SKM-1 (cell line): ENCODE measurements around the gene ROPN1.

ENCODE experiments used
- DNase-seq: peaks from one replicate; lab custom pipeline; 2025; ENCODE audit not compliant: unreplicated experiment; lab: John Stamatoyannopoulos, UW

ROPN1 gene

GRCh38 chr3:123949641-123950040 lies 42.3 kb downstream of the ROPN1 start:
- DNase-seq: no peak

- no peak for DNase-seq
These were observed 43.5 kb downstream of the ROPN1 start for GRCh38 chr3:123948449-123948848.

- no peak for DNase-seq
These were observed 44.4 kb downstream of the ROPN1 start for GRCh38 chr3:123947482-123947881.

DNA sequence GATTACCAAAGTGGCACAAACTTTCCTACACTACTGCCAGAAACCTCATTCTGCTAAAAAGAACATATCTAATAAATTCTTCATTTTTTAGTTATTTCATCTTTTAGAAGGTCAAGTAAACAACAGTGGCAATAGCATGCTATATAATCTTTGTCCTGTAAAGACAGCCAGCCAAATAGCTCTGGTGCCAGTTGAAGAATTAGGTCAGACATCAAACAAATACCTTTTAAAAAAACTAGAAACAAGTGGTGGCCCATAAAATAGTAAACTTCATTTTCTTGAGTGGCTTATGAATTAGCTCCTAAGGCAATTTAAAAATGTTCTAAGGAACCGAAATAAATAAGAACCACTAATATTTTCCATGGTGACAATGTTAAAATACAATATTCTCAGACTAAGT lies 50.4 kb downstream of the ROPN1 start:
- no peak for DNase-seq

- DNase-seq: no peak
These were observed 50.8 kb downstream of the ROPN1 start for GRCh38 chr3:123941121-123941520.

DNA sequence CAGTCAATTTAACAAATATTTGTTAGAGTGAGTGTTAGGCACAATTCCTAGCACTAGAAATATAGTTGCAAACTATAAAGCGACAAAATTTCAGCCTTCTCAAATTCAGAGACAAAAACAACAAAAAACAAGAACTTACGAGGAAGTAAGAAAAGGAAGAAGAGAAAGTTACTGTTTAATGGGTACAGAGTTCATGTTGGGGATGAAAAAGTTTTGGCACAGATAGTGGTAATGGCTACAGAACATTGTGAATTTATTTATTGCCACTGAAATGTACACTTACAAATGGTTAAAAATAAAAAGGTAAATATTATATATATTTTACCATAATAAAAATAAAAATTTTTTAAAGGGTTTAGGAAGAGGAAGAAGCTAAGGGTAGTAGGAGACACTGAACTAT lies 52.2 kb downstream of the ROPN1 start:
- no peak for DNase-seq

- DNase-seq: no peak
These were observed 55.5 kb downstream of the ROPN1 start for GRCh38 chr3:123936400-123936799.

GRCh38 chr3:123935830-123936229 lies 56.1 kb downstream of the ROPN1 start:
- DNase-seq: no peak

DNA sequence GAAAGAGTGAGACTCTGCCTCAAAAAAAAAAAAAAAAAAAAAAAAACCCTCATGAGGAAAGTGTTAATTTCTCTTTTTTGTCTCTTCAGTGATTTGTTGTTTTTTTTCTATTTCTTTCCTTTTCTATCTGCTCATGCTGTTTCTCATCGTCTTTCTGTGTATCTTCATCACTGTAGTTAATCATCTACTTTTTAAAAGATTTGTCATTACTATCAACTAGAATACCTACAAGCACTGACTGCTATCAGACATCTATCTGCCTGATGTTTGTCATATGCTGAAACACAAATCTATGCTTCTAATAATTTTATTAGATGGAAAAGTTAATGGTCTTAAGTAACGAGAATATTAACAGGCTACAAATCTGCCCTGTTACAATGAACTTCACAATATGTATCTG lies 57.7 kb downstream of the ROPN1 start:
- DNase-seq: no peak

GRCh38 chr3:123930445-123930844 lies 61.5 kb downstream of the ROPN1 start:
- DNase-seq: no peak

DNA sequence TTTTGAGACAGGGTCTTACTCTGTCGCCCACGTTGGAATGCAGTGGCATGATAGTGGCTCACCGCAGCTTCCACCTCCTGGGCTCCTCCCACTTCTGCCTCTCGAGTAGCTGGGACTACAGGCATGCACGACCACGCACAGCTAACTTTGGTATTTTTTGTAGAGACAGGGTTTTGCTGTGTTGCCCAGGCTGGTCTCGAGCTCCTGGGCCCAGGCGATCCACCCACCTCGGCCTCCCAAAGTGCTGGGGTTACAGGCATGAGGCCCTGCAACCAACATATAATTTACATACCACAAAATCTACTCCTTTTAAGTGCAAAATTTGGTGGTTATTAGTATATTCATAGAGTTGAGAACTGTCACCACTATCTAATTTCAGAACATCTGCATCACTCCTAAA lies 62.6 kb downstream of the ROPN1 start:
- DNase-seq: no peak

DNA sequence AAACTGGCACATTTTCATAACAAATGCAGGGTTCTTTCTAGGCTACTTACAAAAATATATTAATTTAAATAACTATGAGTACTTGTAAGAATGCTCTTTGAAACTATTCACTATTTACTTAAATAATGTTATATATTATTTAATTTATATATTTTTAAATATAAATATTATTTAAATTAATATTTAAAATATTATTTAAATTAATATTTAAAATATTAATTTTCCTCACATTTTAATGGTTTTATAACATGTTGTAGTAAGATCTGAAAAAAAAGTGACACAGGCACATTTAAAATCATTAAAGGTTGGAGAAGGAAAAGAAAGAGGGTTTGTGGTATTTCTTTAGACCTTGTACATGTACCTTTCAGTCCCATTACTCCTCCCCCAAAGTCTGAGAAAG lies 65.5 kb downstream of the ROPN1 start:
- DNase-seq: no peak

DNA sequence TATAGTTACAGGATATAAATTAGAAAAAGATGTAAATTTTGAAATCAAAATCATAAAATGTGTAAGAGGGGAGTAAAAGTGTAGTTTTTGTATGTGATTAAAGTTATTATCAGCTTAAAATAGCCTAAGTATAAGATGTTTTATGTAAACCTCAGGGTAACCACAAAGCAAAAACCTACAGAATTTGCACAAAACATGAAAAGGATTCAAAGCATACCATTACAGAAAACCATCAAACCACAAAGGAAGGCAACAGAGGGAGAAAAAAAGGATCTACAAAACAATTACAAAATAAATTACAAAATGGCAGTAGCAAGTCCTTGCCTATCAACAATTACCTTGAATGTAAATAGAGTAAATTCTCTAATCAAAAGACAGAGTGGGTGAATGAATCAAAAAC lies 71.1 kb downstream of the ROPN1 start:
- DNase-seq: no peak

DNA sequence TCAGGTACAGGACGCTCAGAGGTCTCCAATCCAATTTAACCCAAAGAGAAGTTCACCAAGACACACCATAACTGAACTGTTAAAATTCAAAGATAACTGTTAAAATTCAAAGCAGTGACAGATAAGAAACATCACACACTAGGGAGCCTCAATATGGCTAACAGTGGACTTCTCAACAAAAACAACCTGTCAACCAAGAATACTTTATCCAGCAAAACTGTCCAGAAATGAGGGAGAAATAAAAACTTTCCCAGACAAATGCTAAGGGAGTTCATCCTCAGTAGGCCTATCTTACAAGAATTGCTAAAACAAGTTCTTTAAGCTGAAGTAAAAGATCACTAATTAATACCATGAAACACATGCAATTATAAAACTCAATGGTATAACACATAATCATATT lies 71.5 kb downstream of the ROPN1 start:
- DNase-seq: no peak

DNA sequence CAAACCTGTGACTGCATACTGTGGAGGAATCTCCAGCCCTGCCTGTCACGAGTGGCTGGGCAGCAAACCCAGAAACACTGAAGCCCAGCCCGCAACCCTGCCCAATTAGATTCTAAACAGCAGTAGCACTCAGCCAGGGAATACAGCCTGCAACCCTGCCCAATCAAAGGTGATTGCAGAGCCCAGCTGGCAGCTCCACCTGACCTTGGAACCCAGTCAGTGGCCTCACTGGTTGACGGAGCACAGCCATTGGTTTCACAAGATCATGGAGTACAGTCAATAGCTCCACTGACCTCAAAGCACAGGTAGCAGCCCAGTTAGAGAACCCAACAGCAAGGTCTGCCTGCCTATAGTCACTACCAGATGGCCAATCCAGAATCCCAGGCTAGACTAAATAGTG lies 72.6 kb downstream of the ROPN1 start:
- DNase-seq: no peak
